RWPE2 (cell line): ENCODE data around the gene SEC24D.

Experiments used
- ATAC-seq: fragments of 200-7000 bp; cut with Tn5 transposase; 3 replicates; pipeline ENCODE4 v1.9.1; 2021; ENCODE audit warnings: low read depth
- DNase-seq: peaks from one replicate; pipeline ENCODE4 v3.0.0-alpha.2; 2020; ENCODE audit warnings: low spot score
- H3K27ac ChIP-seq: fragments of 450-650 bp; 2 replicates; pipeline ENCODE4 v1.5.1; 2017; ENCODE audit warnings: mild to moderate bottlenecking; ENCODE audit not compliant: poor library complexity, severe bottlenecking
- H3K27me3 ChIP-seq: fragments of 250-450 bp; sonication (Bioruptor Pico); 2 replicates; pipeline ENCODE4 v1.5.1; 2021; ENCODE audit warnings: mild to moderate bottlenecking, moderate library complexity; ENCODE audit not compliant: insufficient read depth, poor library complexity, severe bottlenecking
- H3K36me3 ChIP-seq: fragments of 250-450 bp; sonication (Bioruptor Pico); 2 replicates; pipeline ENCODE4 v1.5.1; 2020; ENCODE audit warnings: low read depth, mild to moderate bottlenecking, moderate library complexity
- H3K4me1 ChIP-seq: fragments of 250-450 bp; sonication (Bioruptor Pico); 2 replicates; pipeline ENCODE4 v1.5.1; 2021; ENCODE audit warnings: mild to moderate bottlenecking, moderate library complexity; ENCODE audit not compliant: insufficient read depth, poor library complexity, severe bottlenecking
- H3K4me3 ChIP-seq: fragments of 250-450 bp; sonication (Bioruptor Pico); 2 replicates; pipeline ENCODE4 v1.5.1; 2021; ENCODE audit warnings: mild to moderate bottlenecking, moderate library complexity; ENCODE audit not compliant: severe bottlenecking
- H3K9me3 ChIP-seq: fragments of 250-450 bp; sonication (Bioruptor Pico); 2 replicates; pipeline ENCODE4 v1.5.1; 2021; ENCODE audit warnings: mild to moderate bottlenecking, moderate library complexity; ENCODE audit not compliant: severe bottlenecking
- CTCF ChIP-seq: fragments of 450-650 bp; IDR thresholded peaks from one replicate; pipeline ENCODE4 v1.5.1; 2017; ENCODE audit warnings: mild to moderate bottlenecking, moderate library complexity; ENCODE audit not compliant: poor library complexity, severe bottlenecking

The SEC24D gene

GRCh38 chr4:118814058-118814457 lies 21.9 kb downstream of the SEC24D start:
- Histone ChIP-seq H3K27me3 (no peaks in the 10 kb centered on the region), H3K36me3 (peaks cover 85% of the 10 kb centered on the region), H3K9me3 (no peaks in the 10 kb centered on the region), H3K4me1 (no peaks in the 10 kb centered on the region), H3K4me3 (no peak overlapping the region), H3K27ac (no peak overlapping the region)
- no peak for DNase-seq
- no peak for TF ChIP-seq CTCF
- ATAC-seq = no peak

GRCh38 chr4:118813561-118813960 lies 22.4 kb downstream of the SEC24D start:
- Histone ChIP-seq H3K27me3 (no peaks in the 10 kb centered on the region), H3K27ac (no peak overlapping the region), H3K4me1 (no peaks in the 10 kb centered on the region), H3K9me3 (no peaks in the 10 kb centered on the region), H3K36me3 (peaks cover 85% of the 10 kb centered on the region), H3K4me3 (no peak overlapping the region)
- ATAC-seq = no peak
- no peak for DNase-seq
- TF ChIP-seq CTCF = no peak

GRCh38 chr4:118811832-118812231 lies 24.1 kb downstream of the SEC24D start:
- H3K4me3 ChIP-seq = no peak overlapping the region
- DNase-seq = no peak
- H3K36me3 ChIP-seq = peaks cover 92% of the 10 kb centered on the region
- no peaks in the 10 kb centered on the region for H3K4me1 ChIP-seq
- no peaks in the 10 kb centered on the region for H3K27me3 ChIP-seq
- ATAC-seq = no peak
- no peak overlapping the region for H3K27ac ChIP-seq
- no peak for TF ChIP-seq CTCF
- H3K9me3 ChIP-seq = no peaks in the 10 kb centered on the region

- DNase-seq = no peak
- Histone ChIP-seq H3K4me1 (no peaks in the 10 kb centered on the region), H3K36me3 (peaks cover 92% of the 10 kb centered on the region), H3K27ac (no peak overlapping the region), H3K9me3 (no peaks in the 10 kb centered on the region), H3K27me3 (no peaks in the 10 kb centered on the region), H3K4me3 (no peak overlapping the region)
- ATAC-seq = no peak
- no peak for TF ChIP-seq CTCF
Observed at GRCh38 chr4:118810991-118811764, 24.7 kb downstream of the SEC24D start.

GRCh38 chr4:118807659-118808058 lies 28.3 kb downstream of the SEC24D start:
- H3K27me3 ChIP-seq = no peaks in the 10 kb centered on the region
- DNase-seq (no peak), ATAC-seq (no peak)
- H3K4me3 ChIP-seq = no peak overlapping the region
- peaks cover 93% of the 10 kb centered on the region for H3K36me3 ChIP-seq
- no peaks in the 10 kb centered on the region for H3K4me1 ChIP-seq
- TF ChIP-seq CTCF = no peak
- H3K9me3 ChIP-seq = no peaks in the 10 kb centered on the region
- no peak overlapping the region for H3K27ac ChIP-seq
